ENCODE results near the gene XPA.

XPA gene

GRCh38 chr9:97647996-97648395, 49.1 kb downstream of the XPA start:
- DNase-seq, result no peak

GRCh38 chr9:97645720-97646119, 51.4 kb downstream of the XPA start:
- no peak for DNase-seq

GRCh38 chr9:97640325-97640724, 56.8 kb downstream of the XPA start:
- no peak for DNase-seq

GRCh38 chr9:97638666-97639065, 58.5 kb downstream of the XPA start:
- DNase-seq, result no peak

- DNase-seq, result no peak
Observed at GRCh38 chr9:97636903-97637302, 60.2 kb downstream of the XPA start.

- DNase-seq, result no peak
Observed at GRCh38 chr9:97635026-97635425, 62.1 kb downstream of the XPA start.

- DNase-seq, result no peak
Observed at GRCh38 chr9:97633859-97634490, 63.2 kb downstream of the XPA start.

- peak; percentile 95 for DNase-seq
Observed at GRCh38 chr9:97632985-97633858, 63.9 kb downstream of the XPA start, which contains the start of the genes NCBP1 and TSTD2. NCBP1 (plus strand) TSS chr9:97633821; CDS start chr9:97633882, 61 bp downstream. TSTD2 (minus strand) TSS chr9:97633368; CDS start chr9:97627562, 5,806 bp downstream.

- DNase-seq, result peak; percentile 64
Observed at GRCh38 chr9:97632248-97632984, 64.7 kb downstream of the XPA start.

GRCh38 chr9:97630591-97630990, 66.5 kb downstream of the XPA start:
- DNase-seq, result no peak

- no peak for DNase-seq
Observed at GRCh38 chr9:97629156-97629555, 68.0 kb downstream of the XPA start.

GRCh38 chr9:97628668-97629067, 68.5 kb downstream of the XPA start:
- DNase-seq, result no peak

GRCh38 chr9:97627624-97628023, 69.5 kb downstream of the XPA start:
- DNase-seq, result no peak

GRCh38 chr9:97625620-97626019, 71.5 kb downstream of the XPA start:
- DNase-seq, result no peak
